T-helper 1 cell (primary cell): ENCODE data around the gene CD38.
"Not testable (repeated sequence)": the region's sequence is repeated elsewhere in the genome, so short reads cannot be mapped to it uniquely, and the experiment has no call there.

Source experiments
- DNase-seq, 5 donors: peaks; one replicate each; pipeline ENCODE4 v3.0.0-alpha.2; 2012 to 2020
- total RNA-seq, 4 donors: gene quantifications; one replicate each; lab custom pipeline; 2026; lab: John Stamatoyannopoulos, UW

CD38 gene
- 4.0 to 13.0 (median 5.2) reads per million in 4 donors for total RNA-seq

GRCh38 chr4:15778289-15779241 lies at the start of gene CD38:
Gene CD38, plus strand, starts transcription at chr4:15778328. Its CDS starts 87 bp downstream, at chr4:15778415.
- peak in 3 of 5 donors; percentile 11 to 73 (median 20) for DNase-seq

GRCh38 chr4:15729910-15730533 lies 48.1 kb upstream of the CD38 start:
- peak in 2 of 5 donors; percentile 18 to 42 for DNase-seq

- DNase-seq = not testable (repeated sequence)
Observed at GRCh38 chr4:15733061-15733460, 45.1 kb upstream of the CD38 start.

DNA sequence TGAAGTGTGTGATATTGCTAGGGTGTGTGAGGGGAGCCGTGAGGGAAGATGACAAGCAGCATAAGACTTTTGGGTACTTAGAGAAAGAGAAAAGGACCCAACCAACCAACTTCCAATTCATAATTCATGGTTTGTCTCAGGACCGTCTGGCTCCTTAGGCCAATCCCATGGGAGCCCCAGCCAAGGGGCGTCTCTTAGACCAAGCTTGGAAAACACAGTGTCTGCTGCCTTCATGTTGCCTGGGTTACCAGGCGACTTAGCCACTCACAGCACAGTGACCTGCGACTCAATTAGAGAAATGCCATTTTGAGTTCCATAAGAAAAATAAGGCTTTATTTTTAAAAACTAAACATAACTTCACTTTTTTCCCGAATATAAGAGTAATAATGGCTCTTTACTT lies 42.6 kb upstream of the CD38 start:
- DNase-seq = no peak

GRCh38 chr4:15736514-15737050 lies 41.5 kb upstream of the CD38 start:
- DNase-seq = no peak

DNA sequence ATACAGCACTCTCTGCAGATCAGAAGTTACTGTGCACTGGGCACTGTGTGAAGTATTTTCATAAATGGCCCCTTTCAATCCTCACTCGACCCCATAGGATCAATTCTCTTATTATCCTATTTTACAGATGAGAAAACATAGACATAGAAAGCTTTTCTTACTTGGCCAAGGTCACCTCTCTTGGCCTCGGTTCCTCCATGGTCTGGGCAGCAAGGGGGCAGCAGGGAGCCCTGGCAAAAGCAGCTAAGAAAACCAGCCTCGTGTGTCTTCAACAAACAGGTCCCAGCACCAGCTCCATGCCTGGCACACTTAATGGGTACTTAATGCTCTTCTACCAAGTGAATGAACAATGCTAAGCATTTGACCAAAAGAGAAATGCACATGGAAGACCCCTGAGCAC lies 40.9 kb upstream of the CD38 start:
- no peak for DNase-seq

DNA sequence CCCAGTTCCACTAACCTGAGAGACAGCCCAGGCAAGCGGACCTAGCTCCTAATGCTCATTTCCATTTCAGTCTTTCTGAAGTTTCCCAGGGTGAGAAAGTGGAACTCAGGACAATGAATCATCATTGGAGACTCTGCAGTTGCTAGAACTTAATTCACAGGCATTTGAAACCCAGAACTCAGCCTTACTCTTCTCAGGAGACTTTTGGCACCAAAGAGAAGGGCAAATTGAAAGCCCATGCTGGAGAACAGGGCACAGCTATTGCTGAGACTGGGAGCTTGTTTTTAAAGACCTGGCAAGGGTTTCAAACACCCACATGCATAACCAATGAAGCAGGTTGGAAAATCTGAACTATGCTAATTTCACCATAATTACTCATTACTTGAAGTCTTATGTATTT lies 39.3 kb upstream of the CD38 start:
- no peak for DNase-seq

- no peak for DNase-seq
Observed at GRCh38 chr4:15740764-15741404, 37.2 kb upstream of the CD38 start.

DNA sequence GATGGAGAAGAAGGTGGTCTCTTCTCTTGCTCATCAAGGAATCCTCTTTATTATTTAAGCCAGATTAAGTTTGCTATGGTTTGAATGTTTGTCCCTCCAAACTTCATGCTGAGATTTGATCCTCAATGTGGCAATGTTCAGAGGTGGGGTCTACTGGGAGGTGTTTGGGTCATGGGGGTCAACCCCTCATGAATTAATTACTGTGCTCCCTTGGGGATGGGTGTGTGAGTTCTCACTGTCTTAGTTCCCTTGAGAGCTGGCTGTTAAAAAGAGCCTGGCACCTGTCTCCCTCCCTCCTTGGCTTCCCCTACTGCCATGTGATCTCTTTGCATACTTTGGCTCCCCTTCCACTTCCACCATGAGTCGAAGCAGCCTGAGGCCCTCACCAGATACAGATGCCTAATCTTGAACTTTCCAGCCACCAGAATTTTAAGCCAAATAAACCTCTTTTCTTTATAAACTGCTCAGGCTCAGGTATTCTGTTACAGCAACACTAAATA lies 36.0 kb upstream of the CD38 start:
- DNase-seq = no peak

GRCh38 chr4:15742637-15743036 lies 35.5 kb upstream of the CD38 start:
- no peak for DNase-seq

GRCh38 chr4:15744016-15744545 lies 34.0 kb upstream of the CD38 start:
- DNase-seq = no peak

DNA sequence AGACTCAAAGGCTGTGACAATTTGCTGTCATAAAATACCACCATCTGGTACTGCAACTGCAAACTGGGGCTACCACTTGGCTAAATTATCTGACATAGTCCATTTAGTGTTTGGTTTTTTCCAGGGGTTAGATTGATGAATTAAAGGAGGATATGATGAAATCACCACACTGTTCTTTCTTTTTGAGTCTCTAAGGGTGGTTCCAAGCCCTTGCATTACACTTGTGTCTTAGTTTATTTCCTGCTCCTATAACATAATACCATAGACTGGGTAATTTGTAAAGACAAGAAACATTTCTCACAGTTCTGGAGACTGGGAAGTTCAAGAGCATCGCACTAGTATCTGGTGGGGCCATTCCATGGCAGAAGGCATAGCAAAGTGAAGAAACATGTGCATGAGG lies 32.0 kb upstream of the CD38 start:
- peak in 1 of 5 donors; percentile 43 for DNase-seq

GRCh38 chr4:15749001-15749400 lies 29.1 kb upstream of the CD38 start:
- no peak for DNase-seq

GRCh38 chr4:15751153-15751552 lies 27.0 kb upstream of the CD38 start:
- DNase-seq = no peak

DNA sequence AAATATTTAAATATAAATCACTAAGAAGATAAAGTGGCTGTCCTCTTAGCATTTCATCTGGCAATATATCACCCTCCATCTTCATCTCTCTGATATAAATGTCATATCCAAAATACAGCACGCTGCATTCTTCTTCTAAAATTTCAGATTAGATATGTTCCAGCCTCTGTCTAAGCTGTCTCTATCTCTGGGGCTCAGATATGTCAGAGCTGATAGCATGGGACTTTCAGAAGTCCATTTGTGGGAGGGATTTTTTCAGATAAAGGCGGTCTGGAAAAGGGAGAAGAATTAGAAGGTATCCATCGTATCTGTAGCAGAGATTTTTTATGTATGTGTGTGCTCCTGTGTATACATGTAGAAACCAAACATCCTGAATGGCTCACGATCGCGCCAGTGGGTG lies 25.0 kb upstream of the CD38 start:
- DNase-seq = no peak

- DNase-seq = no peak
Observed at GRCh38 chr4:15753786-15754185, 24.3 kb upstream of the CD38 start.

GRCh38 chr4:15754323-15754722 lies 23.8 kb upstream of the CD38 start:
- peak in 2 of 5 donors; percentile 13 to 77 for DNase-seq

GRCh38 chr4:15755321-15756155 lies 22.6 kb upstream of the CD38 start:
- peak in 1 of 5 donors; percentile 70 for DNase-seq

DNA sequence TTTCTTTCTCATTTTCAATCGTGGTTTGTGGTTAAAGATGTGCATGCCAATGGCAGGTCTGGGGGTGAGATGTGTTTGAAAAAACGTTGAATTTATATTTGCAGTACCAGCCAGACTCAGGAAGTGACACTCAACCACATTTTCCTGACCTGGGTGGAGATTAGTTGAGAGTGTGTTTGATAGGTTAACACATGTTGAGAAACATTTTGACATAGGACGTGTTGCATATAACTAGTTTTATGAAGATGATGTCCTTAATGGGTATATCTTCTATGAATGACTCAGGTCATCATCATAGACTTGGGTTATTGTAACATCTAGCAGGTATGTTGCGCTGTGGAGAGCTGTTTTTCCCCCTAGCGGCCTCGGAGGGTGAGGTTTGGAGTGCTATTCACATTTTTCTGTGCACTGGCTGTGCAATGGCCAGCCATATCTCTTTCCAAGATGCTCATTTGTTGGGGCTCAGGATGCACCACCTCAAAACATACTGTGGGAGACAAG lies 21.7 kb upstream of the CD38 start:
- DNase-seq = peak; percentile 12 to 95 (median 58)

DNA sequence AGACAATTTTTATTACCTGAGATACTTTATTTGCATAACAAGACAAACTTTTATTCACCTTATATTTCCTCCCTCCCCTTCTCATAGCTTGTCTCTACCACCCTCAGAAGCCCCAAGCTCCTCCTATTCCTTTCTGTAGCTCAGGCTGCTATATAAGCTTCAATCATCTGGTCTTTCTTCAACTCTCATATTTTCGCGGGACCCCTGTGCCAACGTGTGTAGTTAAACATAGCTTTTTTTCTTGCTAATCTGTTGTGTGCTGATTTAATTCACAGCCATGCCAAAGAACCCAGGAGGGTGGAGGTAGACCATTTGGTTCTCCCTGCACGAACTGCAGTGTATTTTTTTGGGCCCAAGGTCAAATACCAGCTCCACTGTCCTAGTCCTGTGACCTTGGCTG lies 21.1 kb upstream of the CD38 start:
- no peak for DNase-seq

- no peak for DNase-seq
Observed at GRCh38 chr4:15758294-15758693, 19.8 kb upstream of the CD38 start.
